K562 (cell line): ENCODE results near the gene SH2D5. TPM values are rescaled to one million over a fixed set of nuclear protein-coding genes. Genes with fewer than 3 reads are reported as not detected.

Experiments used
- CREB1 ChIP-seq, 2 experiments: sonication (generic) in 1 of 2; formaldehyde crosslinking in 1 of 2; IDR thresholded peaks; 2 replicates each; pipeline versions ENCODE4 v1.6.1 to v1.8.0; 2012 to 2022; ENCODE audit warnings: inconsistent platforms in 1 of 2, mild to moderate bottlenecking in 1 of 2, missing genetic modification reagents in 1 of 2, moderate library complexity in 1 of 2
- HOXB6 ChIP-seq: fragments of 250-450 bp; sonication (Bioruptor Pico); IDR thresholded peaks from 2 replicates; pipeline ENCODE4 v1.5.1; 2022; ENCODE audit warnings: mild to moderate bottlenecking, borderline replicate concordance
- LCOR ChIP-seq: sonication (generic); formaldehyde crosslinking; IDR thresholded peaks from 2 replicates; pipeline ENCODE4 v1.8.0; 2022; ENCODE audit warnings: mild to moderate bottlenecking, missing genetic modification reagents
- PHB2 ChIP-seq: fragments of 450-650 bp; IDR thresholded peaks from 2 replicates; pipeline ENCODE4 v1.6.1; 2017; ENCODE audit warnings: low read depth
- RBBP5 ChIP-seq: fragments of 200-600 bp; sonication (generic); IDR thresholded peaks from 2 replicates; pipeline ENCODE4 v1.6.1; 2012; ENCODE audit warnings: borderline replicate concordance, mild to moderate bottlenecking, low read length, control low read depth, inconsistent platforms; ENCODE audit not compliant: insufficient read depth, poor library complexity, severe bottlenecking
- RHOXF2B ChIP-seq: fragments of 250-450 bp; sonication (Bioruptor Pico); conservative IDR thresholded peaks from 2 replicates; pipeline ENCODE4 v1.5.1; 2021
- SIX5 ChIP-seq, 2 experiments: IDR thresholded peaks; 2 replicates each; pipeline ENCODE4 v1.6.1; 2011; ENCODE audit warnings: low read length in 2 of 2, borderline replicate concordance in 1 of 2, low read depth in 1 of 2, mild to moderate bottlenecking in 1 of 2, moderate library complexity in 1 of 2; ENCODE audit not compliant: insufficient read depth in 1 of 2
- TARDBP ChIP-seq: fragments of 450-650 bp; IDR thresholded peaks from 2 replicates; pipeline ENCODE4 v1.6.1; 2016
- ZNF316 ChIP-seq: fragments of 450-650 bp; IDR thresholded peaks from 2 replicates; pipeline ENCODE4 v1.6.1; 2016
- ZSCAN29 ChIP-seq: fragments of 450-650 bp; IDR thresholded peaks from 2 replicates; pipeline ENCODE4 v1.6.1; 2017
- polyA plus RNA-seq, 8 experiments: library from polyadenylated mRNA; depleted of rRNA in 4 of 8; stranded (reverse) in 5 of 8; unstranded in 3 of 8; fragments of >200 nt; fragmentation: Nextera tagmentation in 2 of 8; fragmentation: Illumina TruSeq in 1 of 8; extraction: Ambion mirVana in 2 of 8; extraction: Trizol in 1 of 8; gene quantifications; 2 replicates each; pipeline versions ENCODE4 v1.2.1 to v1.2.3, GENCODE V29; 2011 to 2014; ENCODE audit warnings: inconsistent platforms in 1 of 8, missing spikeins in 1 of 8
- total RNA-seq, 7 experiments: library from RNA; depleted of rRNA in 6 of 7; stranded (reverse); fragments of >200 nt in 6 of 7; fragmentation: Illumina TruSeq in 2 of 7; extraction: Trizol in 2 of 7; gene quantifications; 2 replicates each; pipeline versions ENCODE4 v1.2.1 to v1.2.3, GENCODE V29; 2011 to 2021; ENCODE audit warnings: low replicate concordance in 1 of 7
- TF ChIP-seq, protein P1 (sequence below): fragments of 250-450 bp; sonication (Bioruptor Pico); IDR thresholded peaks from 2 replicates; pipeline ENCODE4 v1.5.0; 2021
- TF ChIP-seq, protein P2 (sequence below): fragments of 250-450 bp; sonication (Bioruptor Pico); IDR thresholded peaks from 2 replicates; pipeline ENCODE4 v1.8.0; 2022; ENCODE audit warnings: inconsistent platforms
- TF ChIP-seq, protein P3 (sequence below): fragments of 450-650 bp; IDR thresholded peaks from 2 replicates; pipeline ENCODE4 v1.7.1; 2018; ENCODE audit warnings: mild to moderate bottlenecking, low read depth; ENCODE audit not compliant: partially characterized antibody
- TF ChIP-seq, protein P4 (sequence below): sonication (generic); formaldehyde crosslinking; IDR thresholded peaks from 2 replicates; pipeline ENCODE4 v1.8.1; 2023; ENCODE audit warnings: mild to moderate bottlenecking, missing genetic modification reagents, moderate library complexity

Gene SH2D5
- total and polyA plus RNA-seq, 9 of the 15 experiments (the other 6 are each of a cell fraction or from before 2014, with no cell fraction given), result 0.06 to 0.11 TPM; not detected in 7

DNA sequence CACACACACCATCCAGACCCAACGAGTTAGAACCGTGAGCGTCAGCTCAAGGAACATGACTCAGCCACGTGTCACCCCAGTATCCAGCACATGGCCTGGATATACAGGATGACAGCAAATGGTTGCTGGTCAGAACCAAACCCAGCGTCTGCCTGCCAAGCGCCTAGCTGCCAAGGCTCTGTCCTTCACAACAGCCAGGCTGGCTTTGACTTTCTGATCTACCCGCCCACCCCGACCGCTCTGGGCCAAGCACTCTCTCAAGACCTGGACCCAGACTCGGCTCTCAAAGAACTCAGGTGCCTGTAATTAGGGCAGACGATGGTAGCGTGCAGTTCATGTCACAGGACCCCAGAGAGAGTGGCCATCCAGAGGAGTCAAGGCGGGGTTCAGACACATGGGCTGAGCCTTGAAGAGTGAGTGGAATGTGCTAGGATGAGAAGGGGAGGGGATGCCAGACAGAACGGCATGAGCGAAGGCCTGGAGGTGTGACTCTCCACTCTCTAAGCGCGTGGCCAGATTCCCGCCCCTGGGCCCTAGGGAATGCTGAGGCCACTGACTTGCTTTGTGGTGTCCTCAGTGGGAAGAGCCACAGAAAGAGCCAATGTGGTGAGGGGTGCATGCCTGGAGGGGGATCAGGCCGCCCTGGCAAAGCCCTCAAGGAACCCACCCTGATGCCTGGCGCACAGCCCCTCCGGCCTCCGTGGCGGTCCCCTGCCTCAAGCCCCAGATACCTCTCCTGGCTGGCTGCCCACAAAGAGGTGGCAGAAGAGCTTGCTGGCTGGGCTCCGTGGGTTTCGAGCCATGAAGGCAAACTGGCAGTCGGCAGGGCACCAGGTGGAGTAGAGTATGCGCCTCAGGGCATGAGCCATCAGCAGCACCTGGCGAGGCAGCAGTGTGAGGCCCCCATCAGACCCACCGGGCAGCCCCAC lies 7.0 kb downstream of the SH2D5 start (continued):
- TF ChIP-seq CREB1 (IDR thresholded peaks at IDR 0.05) (no peak), CREB1 (CRISPR knock-in tag; IDR thresholded peaks at IDR 0.05) (peak; percentile 66; the same call in 1 of the 2 replicates), TARDBP (no peak), ZSCAN29 (no peak), LCOR (CRISPR knock-in tag) (peak; percentile 67; the same call in 1 of the 2 replicates), SIX5 (IDR thresholded peaks at IDR 0.05; ENCODE audit: borderline replicate concordance in 1 of 2, insufficient read depth in 1 of 2, low read depth in 1 of 2, low read length in 2 of 2) (no peak), PHB2 (no peak), RHOXF2B (CRISPR knock-in tag) (no peak), HOXB6 (no peak), ZNF316 (no peak), RBBP5 (no peak)
- TF ChIP-seq, protein P1, sequence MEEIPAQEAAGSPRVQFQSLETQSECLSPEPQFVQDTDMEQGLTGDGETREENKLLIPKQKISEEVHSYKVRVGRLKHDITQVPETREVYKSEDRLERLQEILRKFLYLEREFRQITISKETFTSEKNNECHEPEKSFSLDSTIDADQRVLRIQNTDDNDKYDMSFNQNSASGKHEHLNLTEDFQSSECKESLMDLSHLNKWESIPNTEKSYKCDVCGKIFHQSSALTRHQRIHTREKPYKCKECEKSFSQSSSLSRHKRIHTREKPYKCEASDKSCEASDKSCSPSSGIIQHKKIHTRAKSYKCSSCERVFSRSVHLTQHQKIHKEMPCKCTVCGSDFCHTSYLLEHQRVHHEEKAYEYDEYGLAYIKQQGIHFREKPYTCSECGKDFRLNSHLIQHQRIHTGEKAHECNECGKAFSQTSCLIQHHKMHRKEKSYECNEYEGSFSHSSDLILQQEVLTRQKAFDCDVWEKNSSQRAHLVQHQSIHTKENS, result no peak
- TF ChIP-seq, protein P2, sequence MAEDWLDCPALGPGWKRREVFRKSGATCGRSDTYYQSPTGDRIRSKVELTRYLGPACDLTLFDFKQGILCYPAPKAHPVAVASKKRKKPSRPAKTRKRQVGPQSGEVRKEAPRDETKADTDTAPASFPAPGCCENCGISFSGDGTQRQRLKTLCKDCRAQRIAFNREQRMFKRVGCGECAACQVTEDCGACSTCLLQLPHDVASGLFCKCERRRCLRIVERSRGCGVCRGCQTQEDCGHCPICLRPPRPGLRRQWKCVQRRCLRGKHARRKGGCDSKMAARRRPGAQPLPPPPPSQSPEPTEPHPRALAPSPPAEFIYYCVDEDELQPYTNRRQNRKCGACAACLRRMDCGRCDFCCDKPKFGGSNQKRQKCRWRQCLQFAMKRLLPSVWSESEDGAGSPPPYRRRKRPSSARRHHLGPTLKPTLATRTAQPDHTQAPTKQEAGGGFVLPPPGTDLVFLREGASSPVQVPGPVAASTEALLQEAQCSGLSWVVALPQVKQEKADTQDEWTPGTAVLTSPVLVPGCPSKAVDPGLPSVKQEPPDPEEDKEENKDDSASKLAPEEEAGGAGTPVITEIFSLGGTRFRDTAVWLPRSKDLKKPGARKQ, result no peak
- TF ChIP-seq, protein P3, sequence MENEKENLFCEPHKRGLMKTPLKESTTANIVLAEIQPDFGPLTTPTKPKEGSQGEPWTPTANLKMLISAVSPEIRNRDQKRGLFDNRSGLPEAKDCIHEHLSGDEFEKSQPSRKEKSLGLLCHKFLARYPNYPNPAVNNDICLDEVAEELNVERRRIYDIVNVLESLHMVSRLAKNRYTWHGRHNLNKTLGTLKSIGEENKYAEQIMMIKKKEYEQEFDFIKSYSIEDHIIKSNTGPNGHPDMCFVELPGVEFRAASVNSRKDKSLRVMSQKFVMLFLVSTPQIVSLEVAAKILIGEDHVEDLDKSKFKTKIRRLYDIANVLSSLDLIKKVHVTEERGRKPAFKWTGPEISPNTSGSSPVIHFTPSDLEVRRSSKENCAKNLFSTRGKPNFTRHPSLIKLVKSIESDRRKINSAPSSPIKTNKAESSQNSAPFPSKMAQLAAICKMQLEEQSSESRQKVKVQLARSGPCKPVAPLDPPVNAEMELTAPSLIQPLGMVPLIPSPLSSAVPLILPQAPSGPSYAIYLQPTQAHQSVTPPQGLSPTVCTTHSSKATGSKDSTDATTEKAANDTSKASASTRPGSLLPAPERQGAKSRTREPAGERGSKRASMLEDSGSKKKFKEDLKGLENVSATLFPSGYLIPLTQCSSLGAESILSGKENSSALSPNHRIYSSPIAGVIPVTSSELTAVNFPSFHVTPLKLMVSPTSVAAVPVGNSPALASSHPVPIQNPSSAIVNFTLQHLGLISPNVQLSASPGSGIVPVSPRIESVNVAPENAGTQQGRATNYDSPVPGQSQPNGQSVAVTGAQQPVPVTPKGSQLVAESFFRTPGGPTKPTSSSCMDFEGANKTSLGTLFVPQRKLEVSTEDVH, result no peak
- TF ChIP-seq, protein P4, sequence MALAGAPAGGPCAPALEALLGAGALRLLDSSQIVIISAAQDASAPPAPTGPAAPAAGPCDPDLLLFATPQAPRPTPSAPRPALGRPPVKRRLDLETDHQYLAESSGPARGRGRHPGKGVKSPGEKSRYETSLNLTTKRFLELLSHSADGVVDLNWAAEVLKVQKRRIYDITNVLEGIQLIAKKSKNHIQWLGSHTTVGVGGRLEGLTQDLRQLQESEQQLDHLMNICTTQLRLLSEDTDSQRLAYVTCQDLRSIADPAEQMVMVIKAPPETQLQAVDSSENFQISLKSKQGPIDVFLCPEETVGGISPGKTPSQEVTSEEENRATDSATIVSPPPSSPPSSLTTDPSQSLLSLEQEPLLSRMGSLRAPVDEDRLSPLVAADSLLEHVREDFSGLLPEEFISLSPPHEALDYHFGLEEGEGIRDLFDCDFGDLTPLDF, result 0 out of 2 replicates have a peak, but pooled peaks have one; percentile 23
